Ascending aorta (tissue), 2 donors: ENCODE data around the gene CPN2. TPM values are rescaled to one million over a fixed set of nuclear protein-coding genes. Genes with fewer than 3 reads are reported as not detected.

ENCODE experiments used
- DNase-seq, 2 donors: peaks; one replicate each; pipeline ENCODE4 v3.0.0-alpha.2; 2019; ENCODE audit warnings: low spot score in 2 of 2
- H3K27ac ChIP-seq, 2 donors: fragments of 200-600 bp; sonication (generic); one replicate each; pipeline ENCODE4 v1.5.1; 2016 to 2017; ENCODE audit warnings: mild to moderate bottlenecking in 1 of 2
- H3K27me3 ChIP-seq: fragments of 200-600 bp; sonication (generic); one replicate; pipeline ENCODE4 v1.5.1; 2017
- H3K36me3 ChIP-seq, 2 donors: fragments of 200-600 bp; sonication (generic); one replicate each; pipeline ENCODE4 v1.5.1; 2016
- H3K4me1 ChIP-seq, 2 donors: fragments of 200-600 bp; sonication (generic); one replicate each; pipeline ENCODE4 v1.5.1; 2016 to 2017; ENCODE audit warnings: mild to moderate bottlenecking in 1 of 2
- H3K4me3 ChIP-seq, 2 donors: fragments of 200-600 bp; sonication (generic); one replicate each; pipeline ENCODE4 v1.5.1; 2016 to 2017; ENCODE audit warnings: mild to moderate bottlenecking in 1 of 2
- H3K9me3 ChIP-seq, 2 donors: fragments of 200-600 bp; sonication (generic); one replicate each; pipeline ENCODE4 v1.5.1; 2016
- CTCF ChIP-seq, 3 experiments: fragments of 200-600 bp in 2 of 3; fragments of 450-650 bp in 1 of 3; sonication (generic) in 2 of 3; IDR thresholded peaks; one replicate each; pipeline ENCODE4 v1.5.1; 2016 to 2019; ENCODE audit warnings: antibody characterized with exemption in 3 of 3, mild to moderate bottlenecking in 1 of 3, moderate library complexity in 1 of 3
- intact Hi-C: fragments of 100-400 bp; cut with DNase I; formaldehyde crosslinking; loops from one replicate; pipeline ENCODE4 v1.15.1; 2023
- total RNA-seq: library from RNA; depleted of rRNA; stranded (reverse); fragments of >200 nt; gene quantifications from one replicate; pipeline ENCODE4 v1.1.0, GENCODE V29; 2016

CPN2 gene
- total RNA-seq, 1 donor from 2014 or later = not detected

GRCh38 chr3:194306771-194307640, 44.1 kb downstream of the CPN2 start:
- DNase-seq = no peak
- Histone ChIP-seq H3K4me1 (no peaks in the 10 kb centered on the region), H3K27me3 (no peaks in the 10 kb centered on the region), H3K27ac (no peak overlapping the region), H3K4me3 (no peak overlapping the region), H3K36me3 (no peaks in the 10 kb centered on the region), H3K9me3 (no peaks in the 10 kb centered on the region)
- intact Hi-C loops = no loop called here
- no peak for TF ChIP-seq CTCF (IDR thresholded peaks at IDR 0.05)

DNA sequence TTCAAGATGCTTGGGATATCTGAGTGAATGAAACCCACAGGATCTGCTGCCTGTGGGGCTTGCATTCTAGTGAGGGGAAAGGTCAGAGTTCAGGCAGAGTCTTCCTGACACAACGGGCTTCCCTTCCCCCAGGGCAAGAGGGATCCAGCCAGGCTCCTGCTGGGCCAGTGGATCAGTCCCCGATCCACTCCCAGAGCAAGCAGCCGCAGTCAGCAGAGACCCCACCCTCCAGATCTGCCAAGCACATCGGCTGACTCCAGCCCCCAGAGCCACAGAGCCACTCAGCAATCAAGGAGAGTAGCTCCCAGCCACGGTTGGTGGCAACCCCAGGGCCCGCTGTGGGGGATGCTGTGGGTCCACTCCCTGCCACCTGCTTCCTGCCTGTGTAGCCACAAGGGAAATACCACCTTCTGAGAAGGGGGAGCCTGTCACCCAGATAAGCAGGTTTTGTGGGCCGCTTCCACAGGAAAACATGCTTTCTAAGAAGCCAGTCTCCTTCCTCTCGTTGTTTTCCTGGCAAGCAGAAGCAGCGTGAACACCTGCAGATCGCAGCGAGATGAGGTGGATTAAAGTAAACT, 44.9 kb downstream of the CPN2 start:
- H3K4me3 ChIP-seq = no peak overlapping the region
- no peak for DNase-seq
- intact Hi-C loops = no loop called here
- no peaks in the 10 kb centered on the region for H3K4me1 ChIP-seq
- no peaks in the 10 kb centered on the region for H3K9me3 ChIP-seq
- no peak overlapping the region for H3K27ac ChIP-seq
- H3K27me3 ChIP-seq = no peaks in the 10 kb centered on the region
- no peaks in the 10 kb centered on the region for H3K36me3 ChIP-seq
- TF ChIP-seq CTCF (IDR thresholded peaks at IDR 0.05) = no peak

GRCh38 chr3:194305356-194306108, 45.6 kb downstream of the CPN2 start:
- Histone ChIP-seq H3K27me3 (no peaks in the 10 kb centered on the region), H3K9me3 (no peaks in the 10 kb centered on the region), H3K4me3 (no peak overlapping the region), H3K36me3 (no peaks in the 10 kb centered on the region), H3K4me1 (peaks cover 0 to 2% of the 10 kb centered on the region in 2 donors), H3K27ac (no peak overlapping the region)
- TF ChIP-seq CTCF (IDR thresholded peaks at IDR 0.05) = no peak
- intact Hi-C loops = no loop called here
- DNase-seq = no peak

DNA sequence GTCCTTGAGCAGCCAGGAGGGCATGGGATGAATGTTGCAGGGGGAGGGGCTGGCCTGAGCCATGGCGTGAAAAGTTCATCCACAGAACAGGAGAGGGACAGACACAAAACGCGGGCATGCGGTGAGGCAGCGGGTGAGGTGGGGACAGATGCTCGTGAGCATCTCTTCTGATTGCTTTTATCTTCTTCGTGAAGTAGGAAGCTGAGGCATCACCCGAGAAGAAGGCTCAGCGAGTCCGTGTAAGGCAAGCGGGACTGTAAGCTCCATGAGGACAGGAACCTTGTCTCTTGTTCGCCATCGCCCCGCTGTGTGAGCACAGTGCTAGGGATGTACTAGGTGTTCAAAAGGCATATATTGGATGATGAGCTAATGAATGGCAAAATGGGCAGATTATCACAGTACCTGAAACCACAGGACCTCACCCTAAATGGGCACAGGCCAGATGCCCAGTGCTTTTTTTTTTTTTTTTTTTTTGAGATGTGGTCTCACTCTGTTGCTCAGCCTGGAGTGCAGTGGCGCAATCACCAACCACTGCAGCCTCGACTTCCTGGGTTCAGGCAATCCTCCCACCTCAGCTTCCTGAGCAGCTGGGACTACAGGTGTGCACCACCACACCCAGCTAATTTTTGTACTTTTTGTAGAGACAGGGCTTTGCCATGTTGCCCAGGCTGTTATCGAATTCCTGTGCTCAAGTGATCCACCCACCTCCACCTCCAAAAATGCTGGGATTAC, 46.8 kb downstream of the CPN2 start:
- TF ChIP-seq CTCF (IDR thresholded peaks at IDR 0.05) = no peak
- no peaks in the 10 kb centered on the region for H3K36me3 ChIP-seq
- no peak for DNase-seq
- H3K4me3 ChIP-seq = no peak overlapping the region
- no peaks in the 10 kb centered on the region for H3K9me3 ChIP-seq
- no peak overlapping the region for H3K27ac ChIP-seq
- H3K27me3 ChIP-seq = no peaks in the 10 kb centered on the region
- H3K4me1 ChIP-seq = peaks cover 0 to 7% of the 10 kb centered on the region in 2 donors
- intact Hi-C loops = no loop called here

- no peaks in the 10 kb centered on the region for H3K36me3 ChIP-seq
- no peak overlapping the region for H3K4me3 ChIP-seq
- no peaks in the 10 kb centered on the region for H3K27me3 ChIP-seq
- peaks cover 0 to 7% of the 10 kb centered on the region in 2 donors for H3K4me1 ChIP-seq
- intact Hi-C loops = no loop called here
- no peak overlapping the region for H3K27ac ChIP-seq
- H3K9me3 ChIP-seq = no peaks in the 10 kb centered on the region
- no peak for DNase-seq
- no peak for TF ChIP-seq CTCF (IDR thresholded peaks at IDR 0.05)
These were observed 47.4 kb downstream of the CPN2 start for GRCh38 chr3:194303749-194304148.
